ENCODE results near the gene SCYGR7.
A peak's percentile ranks its signal among the peaks of the same experiment; 100 is the strongest.

The SCYGR7 gene

DNA sequence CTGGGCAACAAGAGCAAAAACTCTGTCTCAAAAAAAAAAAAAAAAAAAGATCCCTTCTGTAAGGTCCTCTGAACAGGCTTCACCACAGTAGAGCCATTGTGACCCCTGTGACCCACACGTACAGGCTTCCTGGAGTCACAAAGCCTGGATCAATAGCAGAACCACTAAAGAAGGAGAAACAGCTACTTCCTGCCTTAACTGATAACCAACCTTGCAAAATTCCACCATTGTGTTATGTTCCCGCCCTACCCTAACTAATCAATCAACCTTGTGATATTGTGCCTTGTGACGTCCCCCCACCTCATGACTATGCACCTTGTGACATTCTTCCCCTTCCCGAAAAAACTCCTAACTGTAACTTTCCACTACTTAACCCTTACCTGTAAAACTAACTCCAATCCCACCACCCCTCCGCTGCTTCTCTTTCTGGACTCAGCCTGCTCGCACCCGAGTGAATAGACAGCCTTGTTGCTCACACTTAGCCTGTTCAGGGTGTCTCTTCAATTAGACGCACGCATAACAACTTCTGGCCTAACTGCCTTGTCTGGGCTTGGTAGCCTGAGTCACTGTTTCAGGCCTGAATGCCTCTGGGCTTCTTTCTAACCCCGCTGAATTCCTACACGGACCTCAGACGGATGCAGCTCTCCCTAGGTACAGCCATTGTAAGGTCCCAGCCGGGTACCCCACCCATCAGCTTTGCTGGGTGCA is 31.4 kb downstream of the SCYGR7 start:
- DNase-seq, result no peak

DNA sequence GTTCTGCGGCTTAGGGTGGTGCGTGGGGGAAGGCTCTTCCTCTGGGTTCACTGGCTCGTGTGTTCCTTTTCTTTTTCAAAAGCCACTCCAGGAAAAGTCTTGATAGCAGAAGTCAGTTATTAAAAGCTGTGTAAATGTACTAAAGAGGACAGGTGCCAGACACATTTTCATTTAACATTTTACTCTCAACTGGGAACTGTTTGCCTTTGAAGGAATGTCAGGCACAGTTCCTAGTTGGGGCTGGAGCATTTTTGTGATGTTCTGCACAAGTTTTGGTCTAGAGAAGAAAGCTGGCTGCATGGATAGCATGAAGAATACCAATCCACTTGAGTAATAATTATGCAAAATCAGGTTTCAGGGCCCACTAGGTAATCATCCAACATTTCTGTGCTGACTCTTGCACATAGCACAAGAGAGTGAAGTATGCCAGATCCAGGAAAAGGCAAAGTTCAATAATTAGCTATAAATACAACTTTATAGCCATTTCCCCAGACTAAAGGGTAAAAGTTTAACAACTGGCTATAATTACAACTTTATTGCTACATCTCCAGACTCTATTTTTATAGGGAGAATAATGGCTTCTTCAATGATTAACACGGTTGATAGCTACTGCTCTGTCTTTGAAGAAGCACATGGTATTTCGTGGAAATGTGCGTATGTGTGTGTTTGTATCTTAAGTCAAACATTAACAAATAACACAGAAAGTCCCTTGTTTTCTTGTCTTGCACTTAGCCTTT is 33.8 kb downstream of the SCYGR7 start:
- DNase-seq, result no peak

DNA sequence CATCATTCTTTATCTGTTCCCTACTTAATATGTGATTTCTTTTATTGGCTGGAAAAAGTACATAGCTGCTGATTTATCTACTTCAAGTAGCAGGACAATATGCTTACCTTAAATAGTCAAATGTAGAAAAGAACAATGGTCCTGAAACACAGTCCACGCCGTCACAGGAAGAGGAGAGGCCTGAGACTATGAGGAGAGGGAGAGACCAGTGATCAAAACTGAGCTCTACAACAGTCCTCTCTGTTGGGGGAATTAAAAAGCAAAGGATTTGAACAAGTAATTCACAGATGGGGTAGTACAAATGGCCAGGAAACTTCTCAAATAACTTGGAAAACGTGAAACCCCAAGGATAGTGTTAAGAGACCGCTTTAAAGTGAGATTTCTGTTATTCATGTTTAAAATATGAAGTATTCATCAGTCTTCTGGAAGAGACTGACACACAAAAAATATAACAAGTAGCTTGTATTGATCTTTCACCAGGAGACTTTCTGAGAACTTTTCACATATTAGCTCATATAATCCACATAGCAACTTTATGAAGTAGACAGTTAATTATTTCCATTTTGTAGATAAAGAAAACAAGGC is 37.7 kb downstream of the SCYGR7 start:
- no peak for DNase-seq

DNA sequence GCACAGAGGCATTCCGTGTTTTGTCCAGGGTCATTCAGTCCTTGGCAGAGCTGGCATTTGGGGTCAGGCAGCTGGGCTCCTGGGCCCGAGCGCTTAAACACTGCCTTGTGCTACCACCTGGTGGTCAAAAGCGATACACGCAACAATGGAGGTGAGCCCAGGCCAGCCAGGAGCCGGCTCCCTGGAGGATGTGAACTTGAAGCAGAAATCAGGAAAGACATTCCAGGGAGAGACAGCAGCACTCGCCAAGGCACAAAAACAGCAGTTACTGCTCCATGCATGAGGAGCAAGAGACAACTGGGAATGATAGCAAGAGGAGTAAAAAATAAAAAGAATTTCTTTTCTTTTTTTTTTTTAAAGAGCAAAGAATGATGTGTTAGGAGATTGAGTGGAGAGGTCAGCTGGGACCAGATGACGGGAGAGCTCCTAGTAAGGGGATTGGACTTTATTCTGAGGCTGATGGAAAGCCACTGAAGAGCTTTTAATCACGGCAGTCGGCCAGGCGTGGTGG is 38.3 kb downstream of the SCYGR7 start:
- DNase-seq, result peak; percentile 82

DNA sequence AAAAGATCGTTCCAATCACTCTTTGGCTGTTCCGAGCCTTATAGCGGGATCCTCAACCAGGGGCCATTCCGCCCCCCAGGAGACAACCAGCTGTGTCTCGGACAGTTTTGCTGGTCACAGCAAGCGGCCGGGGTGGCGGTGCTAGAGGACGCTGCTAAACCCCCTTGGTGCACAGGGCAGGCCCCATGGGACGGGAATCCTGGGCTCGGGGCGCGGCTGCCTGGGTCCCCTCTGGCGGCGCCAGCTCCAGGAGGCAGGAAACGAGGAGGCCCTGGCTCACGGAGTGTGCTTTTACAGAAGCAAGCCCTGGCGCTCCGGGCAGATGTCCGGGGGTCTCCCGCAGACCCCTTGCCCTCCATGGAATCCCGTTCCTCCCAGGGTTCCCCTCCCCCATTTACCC is 39.7 kb downstream of the SCYGR7 start:
- DNase-seq, result no peak

DNA sequence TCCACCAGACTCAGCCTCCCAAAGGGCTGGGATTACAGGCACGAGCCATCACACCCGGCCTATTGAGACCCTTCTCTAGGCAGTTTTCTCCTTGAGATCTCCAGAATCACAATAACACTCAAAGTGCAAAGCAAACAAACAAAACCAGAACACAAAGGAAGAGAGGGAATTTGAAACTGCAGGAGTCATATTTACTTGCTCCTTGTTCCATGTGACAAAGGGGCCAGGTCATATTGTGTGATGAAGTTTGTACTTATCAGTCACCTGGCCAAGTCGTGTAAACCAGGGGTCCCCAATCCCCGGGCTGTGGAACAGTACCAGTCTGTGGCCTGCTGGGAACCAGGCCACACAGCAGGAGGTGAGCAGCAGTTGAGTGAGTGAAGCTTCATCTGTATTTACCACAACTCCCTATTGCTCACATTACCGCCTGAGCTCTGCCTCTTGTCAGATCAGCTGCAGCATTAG is 44.1 kb downstream of the SCYGR7 start:
- no peak for DNase-seq

DNA sequence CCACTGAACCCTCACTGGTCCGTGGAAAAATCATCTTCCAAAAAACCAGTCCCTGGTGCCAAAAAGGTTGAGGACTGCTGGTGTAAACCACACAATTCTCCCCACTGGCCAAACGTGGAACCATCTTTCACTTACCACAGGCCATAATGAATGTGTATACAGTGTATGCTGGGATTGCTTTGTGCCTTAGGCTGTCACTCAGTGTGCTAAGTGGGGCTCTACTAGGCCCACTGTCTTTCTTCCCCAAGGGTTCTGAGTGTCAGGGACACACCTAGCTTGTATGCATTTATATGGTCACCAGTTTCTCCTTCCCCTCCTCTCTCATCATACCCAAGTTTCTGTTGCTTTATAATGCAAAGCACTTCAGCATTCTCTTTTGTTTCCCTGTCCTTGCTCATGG is 44.8 kb downstream of the SCYGR7 start:
- DNase-seq, result no peak

DNA sequence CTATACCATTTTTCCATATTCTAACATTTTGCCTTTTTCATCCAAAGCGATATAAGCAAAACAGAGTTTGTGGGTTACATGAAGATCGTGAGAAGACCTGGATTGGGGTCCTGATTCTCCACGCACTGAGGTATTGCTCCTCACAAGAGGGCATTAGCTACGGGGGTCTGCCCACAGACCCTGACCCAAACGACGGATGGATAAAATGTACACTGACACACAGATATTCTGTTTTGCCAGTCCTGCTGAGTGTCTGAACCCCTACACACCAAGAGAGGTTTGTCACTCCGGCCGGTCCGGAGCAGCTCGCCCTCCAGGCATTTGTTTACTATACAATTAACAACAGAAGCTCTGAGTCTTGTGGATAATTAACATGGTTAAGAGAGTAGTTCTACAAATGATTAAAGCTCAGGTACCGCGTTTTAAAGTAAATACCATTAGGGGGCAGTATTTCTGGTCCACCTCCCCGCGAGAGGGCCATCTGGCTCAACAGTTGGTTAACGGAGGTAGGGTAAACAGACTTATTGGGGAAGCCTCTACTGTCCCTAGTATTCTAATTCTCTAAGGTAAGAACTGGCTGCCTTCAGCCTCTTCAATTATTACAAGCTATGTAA is 46.0 kb downstream of the SCYGR7 start:
- DNase-seq, result no peak

DNA sequence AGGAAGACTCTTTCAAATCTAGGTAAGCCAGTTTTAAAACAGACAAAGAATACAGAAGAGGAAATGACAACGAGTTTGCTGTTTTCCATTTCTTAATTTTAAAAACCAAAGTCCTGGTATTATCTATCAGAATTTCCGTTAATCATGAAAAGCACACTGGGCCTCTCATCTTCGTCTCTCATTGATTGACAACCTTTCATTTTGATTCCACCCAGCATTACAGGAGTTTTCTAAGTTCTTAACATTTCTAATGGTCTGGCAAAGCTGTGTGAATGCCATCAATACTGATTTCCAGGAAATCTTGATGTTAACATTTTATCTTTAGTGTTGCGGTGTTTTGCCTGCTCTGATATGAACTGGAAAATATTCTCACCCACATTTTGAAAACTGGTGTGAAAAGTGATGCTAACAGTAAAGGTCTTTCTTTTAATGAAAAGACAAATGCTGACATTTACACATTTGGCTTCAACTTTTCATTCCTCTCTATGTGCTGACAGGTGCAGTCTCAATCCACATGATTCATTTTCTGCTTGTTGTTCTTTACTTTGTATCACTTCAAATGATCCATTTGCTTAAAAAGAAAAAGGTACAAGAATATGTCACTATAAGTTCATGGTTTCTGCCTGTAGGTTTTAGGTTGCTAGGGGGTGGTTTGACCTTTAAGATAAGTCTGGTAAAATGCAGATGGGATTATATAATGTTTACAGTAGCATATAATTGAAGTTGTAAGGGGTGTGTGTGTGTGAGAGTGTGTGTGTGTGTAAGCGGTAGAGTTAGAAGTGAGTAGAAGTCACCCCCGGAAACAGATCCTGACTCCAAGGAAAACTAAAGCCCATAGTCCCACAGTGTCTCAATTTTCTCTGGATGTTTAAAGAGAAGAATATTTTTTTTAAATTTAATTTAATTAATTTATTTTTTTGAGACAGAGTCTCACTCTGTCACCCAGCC is 47.0 kb downstream of the SCYGR7 start:
- DNase-seq, result no peak

Measured in right hindlimb (tissue), 1 donor.